ENCODE data around the gene PPM1F.

PPM1F gene

DNA sequence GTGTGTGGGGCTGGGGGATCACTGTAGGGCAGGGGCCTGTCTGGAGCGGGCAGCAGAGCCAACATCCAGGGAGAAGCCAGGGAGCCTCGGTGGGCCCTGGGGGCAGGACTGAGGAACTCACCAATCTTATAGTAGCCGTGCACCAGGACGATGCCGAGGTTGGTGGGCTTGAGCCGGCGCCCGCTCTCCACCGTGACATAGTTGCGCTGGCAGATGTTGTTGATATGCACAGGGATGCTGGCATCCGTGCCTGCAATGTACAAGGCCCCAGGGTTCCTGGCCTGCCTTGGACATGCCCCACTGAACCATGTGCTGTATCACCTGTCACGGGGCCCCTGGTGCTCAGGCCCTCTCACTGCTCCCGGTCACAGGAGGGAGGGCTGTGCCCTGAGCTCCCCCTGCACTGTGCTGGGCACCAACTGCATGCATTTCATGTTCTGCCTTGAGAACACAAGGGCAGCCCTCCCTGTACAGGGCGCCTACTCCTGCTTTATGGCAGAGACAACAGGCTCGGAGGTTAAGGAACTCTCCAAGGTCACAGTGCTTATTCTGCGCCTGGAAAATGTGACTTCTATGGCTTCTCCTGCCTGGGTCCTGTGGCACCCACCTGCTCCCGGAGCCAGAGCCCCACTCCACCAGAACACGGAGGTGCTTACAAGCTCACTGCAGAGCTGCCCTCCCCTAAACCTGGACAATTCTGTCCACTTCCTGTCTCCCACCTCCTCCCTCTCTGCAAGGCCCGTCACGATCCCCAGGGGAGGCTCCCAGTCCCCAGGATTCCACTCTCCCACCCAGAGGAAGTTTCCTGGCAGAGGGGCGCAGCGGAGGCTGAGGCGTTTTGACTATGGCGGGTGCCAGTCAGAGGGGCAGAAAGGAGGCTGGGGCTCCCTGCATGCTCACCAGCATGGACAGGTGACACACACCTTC lies 7.8 kb upstream of the PPM1F start:
- Histone ChIP-seq H2AFZ (ENCODE audit: low read length, unreplicated experiment) (no peak overlapping the region), H3K27ac (ENCODE audit: low read depth, low read length) (no peak overlapping the region), H3K4me1 (ENCODE audit: control insufficient read depth, insufficient read depth, low read length, unreplicated experiment) (peaks cover 9% of the 10 kb centered on the region), H3K27me3 (ENCODE audit: insufficient read depth, low read length) (no peaks in the 10 kb centered on the region), H3K36me3 (ENCODE audit: insufficient read depth, low read length) (no peaks in the 10 kb centered on the region), H3K4me3 (ENCODE audit: low read depth, low read length) (no peak overlapping the region), H3K79me2 (ENCODE audit: control insufficient read depth, insufficient read depth, low read length, unreplicated experiment) (no peaks in the 10 kb centered on the region)

DNA sequence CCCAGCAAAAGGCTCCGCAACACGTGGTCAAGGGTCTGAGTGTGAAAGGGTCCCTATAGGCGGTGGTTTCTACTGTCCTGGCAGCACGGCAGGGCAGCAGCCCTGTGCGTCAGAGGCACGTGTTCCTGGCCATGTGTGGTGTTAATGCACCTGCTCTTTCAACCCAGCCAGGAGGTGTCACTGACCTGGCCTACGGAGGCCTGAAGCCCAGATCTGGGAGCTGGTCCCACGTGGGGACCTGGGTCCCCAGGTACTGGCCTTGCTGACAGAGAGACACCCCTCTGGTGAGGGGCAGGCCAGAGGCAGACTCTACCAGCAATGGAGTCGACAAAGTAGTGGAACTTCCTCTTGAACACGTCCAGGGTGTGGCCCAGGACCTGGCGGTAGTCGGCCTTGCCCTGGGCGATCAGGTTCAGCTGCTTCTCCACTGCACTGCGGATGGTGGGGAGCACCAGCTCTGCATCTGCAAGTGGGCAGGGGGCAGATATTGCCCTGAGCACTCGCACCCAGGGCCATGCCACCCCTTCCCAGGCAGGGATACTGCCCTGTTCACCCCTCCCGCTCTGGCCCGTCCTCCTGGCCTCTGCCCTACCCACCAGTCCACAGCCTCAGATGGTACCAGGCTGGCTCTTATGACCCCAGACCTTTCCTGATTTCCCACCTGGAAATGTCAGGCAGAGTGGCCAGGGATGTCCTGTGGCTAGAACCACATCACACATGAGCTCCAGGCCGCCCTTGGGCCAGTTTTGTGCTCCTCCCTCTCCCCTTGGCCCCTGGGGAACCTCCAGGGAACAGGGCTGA lies 6.8 kb upstream of the PPM1F start:
- Histone ChIP-seq H3K79me2 (ENCODE audit: control insufficient read depth, insufficient read depth, low read length, unreplicated experiment) (no peaks in the 10 kb centered on the region), H3K4me3 (ENCODE audit: low read depth, low read length) (no peak overlapping the region), H3K4me1 (ENCODE audit: control insufficient read depth, insufficient read depth, low read length, unreplicated experiment) (peaks cover 9% of the 10 kb centered on the region), H3K27me3 (ENCODE audit: insufficient read depth, low read length) (no peaks in the 10 kb centered on the region), H3K27ac (ENCODE audit: low read depth, low read length) (no peak overlapping the region), H2AFZ (ENCODE audit: low read length, unreplicated experiment) (no peak overlapping the region), H3K36me3 (ENCODE audit: insufficient read depth, low read length) (no peaks in the 10 kb centered on the region)

DNA sequence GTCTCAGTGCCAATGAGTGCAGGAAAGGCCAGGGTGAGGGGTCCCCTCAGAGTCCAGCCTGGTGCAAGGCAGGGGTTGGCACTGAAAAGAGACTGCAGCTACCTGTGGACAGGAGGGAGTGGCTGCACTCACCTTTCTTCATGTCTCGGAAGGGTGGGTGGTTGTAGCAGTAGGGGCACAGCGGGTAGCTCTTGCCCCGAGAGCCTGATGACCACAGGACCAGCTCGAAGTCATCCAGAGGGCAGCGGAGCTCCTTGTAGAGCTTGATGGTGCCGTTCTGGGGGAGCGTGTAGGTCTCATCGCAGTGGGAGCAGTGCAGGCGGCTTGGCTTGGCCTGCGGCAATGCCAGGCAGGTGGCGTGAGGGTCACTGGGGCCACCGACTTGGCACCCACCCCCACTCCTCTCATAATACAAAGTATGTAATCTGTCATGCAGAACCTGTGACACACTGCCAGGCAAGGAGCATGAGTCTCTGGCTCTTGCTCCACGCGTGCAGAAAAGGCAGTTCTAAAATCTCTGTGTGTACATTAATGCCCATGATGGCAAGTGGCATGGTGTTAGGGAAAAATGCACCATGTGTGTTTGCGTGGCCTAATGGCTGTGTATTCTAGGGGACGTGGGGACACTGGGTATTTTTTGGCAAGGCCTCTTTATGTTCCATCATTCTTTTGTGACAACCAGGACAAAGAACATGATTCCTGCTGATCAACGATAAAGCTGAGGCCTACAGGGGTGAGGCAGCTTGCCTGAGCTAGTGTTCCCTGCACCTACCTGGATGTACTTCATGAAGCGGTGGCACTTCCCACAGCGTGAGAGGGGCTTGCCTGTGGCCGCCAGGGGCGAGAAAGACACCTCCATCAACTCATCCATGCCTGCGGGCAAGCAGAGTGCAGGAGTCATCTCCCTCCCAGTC lies 6.0 kb upstream of the PPM1F start:
- Histone ChIP-seq H3K4me1 (ENCODE audit: control insufficient read depth, insufficient read depth, low read length, unreplicated experiment) (peaks cover 9% of the 10 kb centered on the region), H3K27me3 (ENCODE audit: insufficient read depth, low read length) (no peaks in the 10 kb centered on the region), H3K4me3 (ENCODE audit: low read depth, low read length) (no peak overlapping the region), H3K36me3 (ENCODE audit: insufficient read depth, low read length) (no peaks in the 10 kb centered on the region), H3K79me2 (ENCODE audit: control insufficient read depth, insufficient read depth, low read length, unreplicated experiment) (no peaks in the 10 kb centered on the region), H2AFZ (ENCODE audit: low read length, unreplicated experiment) (no peak overlapping the region), H3K27ac (ENCODE audit: low read depth, low read length) (no peak overlapping the region)

DNA sequence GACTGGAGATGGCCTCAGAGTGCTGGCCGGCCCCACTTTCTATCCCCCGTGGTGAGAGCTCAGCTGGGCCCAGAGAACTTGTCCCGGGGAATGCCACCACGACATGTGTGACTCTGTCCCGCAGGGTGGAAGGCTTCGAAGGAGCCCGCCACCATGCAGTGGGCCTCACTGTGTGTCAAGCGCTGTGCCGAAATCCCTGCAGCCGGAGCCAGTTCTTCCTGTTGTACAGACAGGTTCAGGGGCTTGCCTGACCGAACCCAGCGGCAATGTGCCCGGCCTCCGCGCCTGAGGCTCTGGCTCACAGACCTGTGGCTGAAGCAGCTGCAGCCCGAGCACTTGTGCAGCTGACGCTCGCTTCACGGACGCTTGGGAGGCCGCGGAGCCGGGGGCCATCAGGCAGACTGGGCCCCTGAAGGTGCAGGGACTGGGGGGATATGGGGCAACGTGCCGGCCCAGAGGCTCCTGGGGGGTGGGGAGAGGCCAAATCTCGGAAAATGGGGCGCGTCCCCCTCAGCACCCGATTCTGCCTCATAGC lies 650 bp downstream of the PPM1F start:
- Histone ChIP-seq H2AFZ (ENCODE audit: low read length, unreplicated experiment) (no peak overlapping the region), H3K4me3 (ENCODE audit: low read depth, low read length) (peak overlapping the region; percentile 82)

DNA sequence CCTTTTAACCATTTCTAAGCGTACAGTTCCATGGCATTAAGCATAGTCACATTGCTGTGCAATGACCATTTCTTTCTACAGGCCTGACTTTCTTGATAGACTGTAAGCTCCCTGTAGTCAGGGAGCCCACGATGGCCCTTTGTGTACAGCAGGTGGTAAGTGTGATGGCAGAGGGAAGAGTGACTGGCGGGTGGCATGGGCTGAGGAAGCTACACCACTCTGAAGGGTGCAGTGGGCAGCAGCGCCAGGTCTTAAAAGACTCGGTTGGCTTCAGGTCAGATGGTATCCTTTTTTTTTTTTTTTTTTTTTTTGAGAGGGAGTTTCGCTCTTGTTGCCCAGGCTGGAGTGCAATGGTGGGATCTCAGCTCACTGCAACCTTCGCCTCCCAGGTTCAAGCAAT lies 1.6 kb downstream of the PPM1F start:
- Histone ChIP-seq H3K4me1 (ENCODE audit: control insufficient read depth, insufficient read depth, low read length, unreplicated experiment) (peaks cover 12% of the 10 kb centered on the region), H3K36me3 (ENCODE audit: insufficient read depth, low read length) (no peaks in the 10 kb centered on the region)

More for the DNA sequence above, 650 bp downstream of the PPM1F start:
- Histone ChIP-seq H3K27ac (ENCODE audit: low read depth, low read length) (no peak overlapping the region), H3K36me3 (ENCODE audit: insufficient read depth, low read length) (no peaks in the 10 kb centered on the region), H3K27me3 (ENCODE audit: insufficient read depth, low read length) (no peaks in the 10 kb centered on the region), H3K79me2 (ENCODE audit: control insufficient read depth, insufficient read depth, low read length, unreplicated experiment) (peaks cover 12% of the 10 kb centered on the region), H3K4me1 (ENCODE audit: control insufficient read depth, insufficient read depth, low read length, unreplicated experiment) (peaks cover 9% of the 10 kb centered on the region)

DNA sequence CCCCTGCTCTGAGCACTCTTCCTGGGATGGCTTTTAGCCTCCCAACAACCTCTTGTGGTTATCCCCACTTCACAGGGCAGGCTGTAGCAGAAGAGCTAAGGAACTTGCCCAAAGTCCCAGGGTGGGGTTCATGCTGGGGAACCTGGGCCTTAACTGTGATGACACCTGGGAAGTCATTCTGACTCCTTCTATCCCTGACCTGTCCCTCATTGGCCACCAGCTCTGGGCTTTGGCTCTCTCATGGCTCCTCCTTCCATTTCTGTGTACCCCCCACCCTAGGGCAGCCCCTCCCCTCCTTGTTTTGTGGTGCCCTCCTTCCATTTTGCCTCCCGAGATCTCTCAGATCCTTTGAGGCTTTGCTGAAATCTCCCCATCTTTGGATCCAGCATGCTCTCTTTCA lies 2.7 kb downstream of the PPM1F start:
- peaks cover 12% of the 10 kb centered on the region for H3K79me2 ChIP-seq (ENCODE audit: control insufficient read depth, insufficient read depth, low read length, unreplicated experiment)
- H3K27me3 ChIP-seq (ENCODE audit: insufficient read depth, low read length) = no peaks in the 10 kb centered on the region
- H3K36me3 ChIP-seq (ENCODE audit: insufficient read depth, low read length) = no peaks in the 10 kb centered on the region
- no peak overlapping the region for H3K4me3 ChIP-seq (ENCODE audit: low read depth, low read length)
- no peak overlapping the region for H2AFZ ChIP-seq (ENCODE audit: low read length, unreplicated experiment)
- H3K4me1 ChIP-seq (ENCODE audit: control insufficient read depth, insufficient read depth, low read length, unreplicated experiment) = peaks cover 12% of the 10 kb centered on the region
- H3K27ac ChIP-seq (ENCODE audit: low read depth, low read length) = no peak overlapping the region

More for the DNA sequence above, 1.6 kb downstream of the PPM1F start:
- H2AFZ ChIP-seq (ENCODE audit: low read length, unreplicated experiment) = no peak overlapping the region
- no peak overlapping the region for H3K4me3 ChIP-seq (ENCODE audit: low read depth, low read length)
- peaks cover 12% of the 10 kb centered on the region for H3K79me2 ChIP-seq (ENCODE audit: control insufficient read depth, insufficient read depth, low read length, unreplicated experiment)
- no peak overlapping the region for H3K27ac ChIP-seq (ENCODE audit: low read depth, low read length)
- H3K27me3 ChIP-seq (ENCODE audit: insufficient read depth, low read length) = no peaks in the 10 kb centered on the region

DNA sequence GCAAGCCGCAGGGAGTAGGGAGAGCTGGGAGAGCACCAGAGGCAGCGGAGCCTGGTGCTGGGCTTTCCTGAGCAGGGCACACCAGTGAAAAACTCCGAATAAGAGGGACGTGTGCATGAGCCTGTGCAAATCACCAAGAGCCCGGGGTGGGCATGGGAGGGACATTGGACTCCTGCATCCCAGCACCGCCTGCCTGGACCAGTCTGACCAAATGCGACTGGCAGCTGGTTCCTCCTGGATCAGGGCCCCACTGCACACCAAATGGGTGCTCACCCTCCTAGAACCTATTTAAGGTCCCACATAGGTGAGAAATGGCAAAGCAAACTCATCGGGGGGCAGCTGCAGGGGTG lies 3.1 kb downstream of the PPM1F start:
- Histone ChIP-seq H3K27me3 (ENCODE audit: insufficient read depth, low read length) (no peaks in the 10 kb centered on the region), H2AFZ (ENCODE audit: low read length, unreplicated experiment) (no peak overlapping the region)

DNA sequence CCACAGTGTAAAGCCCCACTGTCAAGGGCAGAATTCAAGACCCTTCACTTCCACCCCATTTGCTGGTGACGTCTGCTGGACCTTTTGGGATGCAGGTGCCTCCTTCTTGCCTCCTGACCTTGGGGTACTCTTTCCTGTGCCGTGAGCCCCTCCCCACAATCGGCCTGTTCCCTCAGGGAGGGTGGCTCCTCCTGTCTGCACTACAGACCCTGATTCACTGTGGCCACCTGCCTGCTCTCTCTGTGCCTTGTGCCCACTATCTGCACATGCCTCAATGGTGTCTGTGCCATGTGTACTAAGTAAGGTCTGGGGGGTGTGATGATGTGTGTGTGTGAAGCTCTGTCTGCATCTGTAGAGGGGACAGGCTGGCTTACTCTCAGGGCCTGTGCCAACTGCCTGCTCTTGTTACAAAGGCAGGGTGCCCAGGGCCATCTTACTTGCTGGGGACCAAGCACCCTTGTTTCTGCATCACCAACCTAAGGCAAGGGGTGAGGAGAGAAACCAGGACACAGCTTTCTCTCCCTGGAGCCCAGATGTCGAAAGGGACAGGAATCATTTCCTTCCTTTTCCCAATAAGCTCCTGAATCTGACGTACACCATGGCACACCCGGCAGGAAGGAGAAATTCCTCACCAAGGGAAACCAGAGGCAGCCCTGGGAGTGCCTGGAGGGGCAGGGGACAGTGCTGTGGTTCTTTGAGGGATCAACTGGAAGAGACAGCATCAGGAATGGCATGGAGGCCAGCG lies 3.7 kb downstream of the PPM1F start:
- Histone ChIP-seq H3K4me3 (ENCODE audit: low read depth, low read length) (no peak overlapping the region), H2AFZ (ENCODE audit: low read length, unreplicated experiment) (no peak overlapping the region), H3K36me3 (ENCODE audit: insufficient read depth, low read length) (no peaks in the 10 kb centered on the region), H3K79me2 (ENCODE audit: control insufficient read depth, insufficient read depth, low read length, unreplicated experiment) (peaks cover 12% of the 10 kb centered on the region), H3K27ac (ENCODE audit: low read depth, low read length) (no peak overlapping the region), H3K4me1 (ENCODE audit: control insufficient read depth, insufficient read depth, low read length, unreplicated experiment) (peaks cover 12% of the 10 kb centered on the region), H3K27me3 (ENCODE audit: insufficient read depth, low read length) (no peaks in the 10 kb centered on the region)

More for the DNA sequence above, 3.1 kb downstream of the PPM1F start:
- Histone ChIP-seq H3K36me3 (ENCODE audit: insufficient read depth, low read length) (no peaks in the 10 kb centered on the region), H3K27ac (ENCODE audit: low read depth, low read length) (no peak overlapping the region), H3K79me2 (ENCODE audit: control insufficient read depth, insufficient read depth, low read length, unreplicated experiment) (peaks cover 12% of the 10 kb centered on the region), H3K4me1 (ENCODE audit: control insufficient read depth, insufficient read depth, low read length, unreplicated experiment) (peaks cover 12% of the 10 kb centered on the region), H3K4me3 (ENCODE audit: low read depth, low read length) (no peak overlapping the region)

DNA sequence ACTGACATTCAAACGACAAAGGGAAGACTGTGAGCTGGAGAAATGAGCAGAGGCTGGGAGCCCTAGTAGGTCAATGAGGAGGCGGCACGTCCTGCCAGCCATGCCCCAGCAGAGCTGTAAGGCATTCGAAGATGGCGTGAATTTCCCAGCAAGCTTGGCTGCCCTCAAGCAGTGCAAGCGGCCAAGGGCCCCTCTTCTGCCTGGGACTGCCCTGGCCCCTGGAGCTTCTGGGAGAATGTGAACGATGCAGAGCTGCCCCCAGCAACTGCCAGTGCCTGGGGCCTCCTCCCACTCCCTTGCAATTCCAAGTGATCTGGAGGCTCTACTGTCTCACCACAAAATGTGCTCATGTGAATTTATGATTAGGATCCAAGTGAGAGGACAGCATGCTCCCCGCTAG lies 4.3 kb downstream of the PPM1F start:
- Histone ChIP-seq H2AFZ (ENCODE audit: low read length, unreplicated experiment) (no peak overlapping the region), H3K27me3 (ENCODE audit: insufficient read depth, low read length) (no peaks in the 10 kb centered on the region), H3K4me1 (ENCODE audit: control insufficient read depth, insufficient read depth, low read length, unreplicated experiment) (peaks cover 12% of the 10 kb centered on the region), H3K4me3 (ENCODE audit: low read depth, low read length) (no peak overlapping the region), H3K36me3 (ENCODE audit: insufficient read depth, low read length) (no peaks in the 10 kb centered on the region), H3K27ac (ENCODE audit: low read depth, low read length) (no peak overlapping the region), H3K79me2 (ENCODE audit: control insufficient read depth, insufficient read depth, low read length, unreplicated experiment) (peaks cover 12% of the 10 kb centered on the region)
